Measurements from ENCODE around the gene GPRIN1.

GPRIN1 gene

GRCh38 chr5:176609724-176610434 is at the start of gene GPRIN1:
Gene GPRIN1 (minus strand): TSS chr5:176610156. CDS start chr5:176599834, 10,322 bp downstream.
- H3K4me3 ChIP-seq (replicated peaks; ENCODE audit: low read depth, low read length), result peak within 1 kb of the TSS; percentile 49
- DNase-seq (ENCODE audit: extremely low read depth, low read depth), result no peak
- peak; percentile 31 for TF ChIP-seq CTCF (IDR thresholded peaks at IDR 0.05; ENCODE audit: low read depth, low read length, missing control alignments)

- no peak for TF ChIP-seq CTCF (IDR thresholded peaks at IDR 0.05; ENCODE audit: low read depth, low read length, missing control alignments)
Observed at GRCh38 chr5:176659512-176659839, 49.5 kb upstream of the GPRIN1 start.

GRCh38 chr5:176658817-176659511 is 49.0 kb upstream of the GPRIN1 start:
- H3K4me3 ChIP-seq (replicated peaks; ENCODE audit: low read depth, low read length), result no peak overlapping the region
- no peak for DNase-seq (ENCODE audit: extremely low read depth, low read depth)
- no peak for TF ChIP-seq CTCF (IDR thresholded peaks at IDR 0.05; ENCODE audit: low read depth, low read length, missing control alignments)

More at GRCh38 chr5:176659512-176659839, 49.5 kb upstream of the GPRIN1 start:
- no peak for DNase-seq (ENCODE audit: extremely low read depth, low read depth)
- no peak overlapping the region for H3K4me3 ChIP-seq (replicated peaks; ENCODE audit: low read depth, low read length)

- DNase-seq (ENCODE audit: extremely low read depth, low read depth), result no peak
- TF ChIP-seq CTCF (IDR thresholded peaks at IDR 0.05; ENCODE audit: low read depth, low read length, missing control alignments), result peak; percentile 91
- no peak overlapping the region for H3K4me3 ChIP-seq (replicated peaks; ENCODE audit: low read depth, low read length)
Observed at GRCh38 chr5:176658007-176658599, 48.1 kb upstream of the GPRIN1 start.

GRCh38 chr5:176656467-176656990 is 46.6 kb upstream of the GPRIN1 start:
- no peak for DNase-seq (ENCODE audit: extremely low read depth, low read depth)
- no peak for TF ChIP-seq CTCF (IDR thresholded peaks at IDR 0.05; ENCODE audit: low read depth, low read length, missing control alignments)
- no peak overlapping the region for H3K4me3 ChIP-seq (replicated peaks; ENCODE audit: low read depth, low read length)

- TF ChIP-seq CTCF (IDR thresholded peaks at IDR 0.05; ENCODE audit: low read depth, low read length, missing control alignments), result no peak
- DNase-seq (ENCODE audit: extremely low read depth, low read depth), result no peak
- H3K4me3 ChIP-seq (replicated peaks; ENCODE audit: low read depth, low read length), result no peak overlapping the region
Observed at GRCh38 chr5:176654856-176655255, 44.9 kb upstream of the GPRIN1 start.

All from HFF-Myc (cell line).